Upper lobe of left lung (tissue), 4 donors: Measurements from ENCODE around the gene PTF1A.

Experiments used
- CTCF ChIP-seq, 6 experiments: fragments of 450-650 bp in 4 of 6; fragments of 200-600 bp in 2 of 6; sonication (generic) in 2 of 6; IDR thresholded peaks; one replicate each; pipeline ENCODE4 v1.5.1; 2016 to 2019; ENCODE audit warnings: antibody characterized with exemption in 6 of 6
- POLR2A ChIP-seq, 4 donors: fragments of 450-650 bp; IDR thresholded peaks; one replicate each; pipeline ENCODE4 v1.5.1; 2016 to 2017; ENCODE audit warnings: antibody characterized with exemption in 4 of 4, mild to moderate bottlenecking in 2 of 4

- TF ChIP-seq CTCF (IDR thresholded peaks at IDR 0.05) (no peak), POLR2A (IDR thresholded peaks at IDR 0.05) (no peak)
These were observed 10.7 kb downstream of the PTF1A start for GRCh38 chr10:23202779-23203178.
